Osteoblast (primary cell): ENCODE measurements around the gene DLX3. TPM values are rescaled to one million over a fixed set of nuclear protein-coding genes. Genes with fewer than 3 reads are reported as not detected.

ENCODE experiments used
- DNase-seq: peaks from one replicate; pipeline ENCODE4 v3.0.0; 2011; ENCODE audit warnings: low spot score, mixed read lengths; ENCODE audit not compliant: insufficient read length; ENCODE audit errors: missing footprints
- H2AFZ ChIP-seq: 2 replicates; pipeline ENCODE4 v1.6.0; 2011; ENCODE audit warnings: mild to moderate bottlenecking, low read length
- H3K27ac ChIP-seq: 2 replicates; pipeline ENCODE4 v1.5.1; 2011; ENCODE audit warnings: mild to moderate bottlenecking, low read depth, low read length, moderate library complexity
- H3K27me3 ChIP-seq: 2 replicates; pipeline ENCODE4 v1.6.0; 2012; ENCODE audit warnings: mild to moderate bottlenecking, control low read depth, inconsistent platforms, low read length, moderate library complexity; ENCODE audit not compliant: insufficient read depth
- H3K36me3 ChIP-seq: 2 replicates; pipeline ENCODE4 v1.5.1; 2011; ENCODE audit warnings: mild to moderate bottlenecking, low read length, control low read depth, moderate library complexity; ENCODE audit not compliant: insufficient read depth
- H3K4me1 ChIP-seq: 2 replicates; pipeline ENCODE4 v1.5.1; 2011; ENCODE audit warnings: mild to moderate bottlenecking, low read length, control low read depth, moderate library complexity; ENCODE audit not compliant: insufficient read depth
- H3K4me2 ChIP-seq: 2 replicates; pipeline ENCODE4 v1.6.0; 2011; ENCODE audit warnings: mild to moderate bottlenecking, low read length; ENCODE audit not compliant: insufficient read depth
- H3K4me3 ChIP-seq: fragments of 200-600 bp; sonication (generic); 3 replicates; pipeline ENCODE4 v1.5.1; 2012; ENCODE audit warnings: mild to moderate bottlenecking, low read length, inconsistent platforms; ENCODE audit not compliant: insufficient read depth
- H3K79me2 ChIP-seq: 2 replicates; pipeline ENCODE4 v1.6.0; 2012; ENCODE audit warnings: mild to moderate bottlenecking, low read length, control low read depth, inconsistent platforms; ENCODE audit not compliant: insufficient read depth
- H3K9me3 ChIP-seq: 2 replicates; pipeline ENCODE4 v1.5.1; 2011; ENCODE audit warnings: low read depth, low read length, control low read depth
- H4K20me1 ChIP-seq: 2 replicates; pipeline ENCODE4 v1.6.0; 2012; ENCODE audit warnings: mild to moderate bottlenecking, low read length, control low read depth; ENCODE audit not compliant: insufficient read depth
- CTCF ChIP-seq: IDR thresholded peaks from 2 replicates; pipeline ENCODE4 v1.5.1; 2011; ENCODE audit warnings: mild to moderate bottlenecking, low read depth, low read length, moderate library complexity; ENCODE audit errors: extremely low read depth
- total RNA-seq: library from RNA; depleted of rRNA; stranded (reverse); fragments of >200 nt; gene quantifications from 2 replicates; pipeline ENCODE4 v1.2.3, GENCODE V29; 2012

DLX3 gene
- total RNA-seq, 1 donor = 1.1 TPM

DNA sequence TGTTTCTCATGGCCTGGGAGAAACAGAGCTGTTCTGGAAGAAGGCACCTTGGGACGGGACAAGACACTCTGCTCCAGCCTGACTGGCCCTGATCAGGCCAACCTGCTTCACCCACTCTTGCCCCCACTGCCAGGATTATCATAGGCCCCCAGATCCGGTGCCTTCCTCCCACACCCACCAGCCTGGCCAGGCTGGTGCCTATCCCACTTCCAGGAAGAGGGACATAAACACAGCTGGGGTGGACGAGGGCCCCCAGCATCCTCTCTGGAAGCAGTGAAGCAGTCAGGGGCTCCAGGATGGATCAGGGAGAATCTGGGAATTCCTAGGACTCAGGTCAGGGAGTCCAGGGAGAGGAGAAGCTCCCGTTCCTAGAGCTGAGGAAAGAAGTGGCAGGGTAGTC is 44.0 kb upstream of the DLX3 start:
- H3K36me3 ChIP-seq = no peaks in the 10 kb centered on the region
- no peak overlapping the region for H3K4me3 ChIP-seq
- no peak overlapping the region for H3K4me2 ChIP-seq
- TF ChIP-seq CTCF = no peak
- no peaks in the 10 kb centered on the region for H3K79me2 ChIP-seq
- peaks cover 30% of the 10 kb centered on the region for H3K4me1 ChIP-seq
- H3K9me3 ChIP-seq = no peaks in the 10 kb centered on the region
- DNase-seq = no peak
- no peaks in the 10 kb centered on the region for H3K27me3 ChIP-seq
- H2AFZ ChIP-seq = no peak overlapping the region
- no peak overlapping the region for H3K27ac ChIP-seq
- no peaks in the 10 kb centered on the region for H4K20me1 ChIP-seq

- Histone ChIP-seq H4K20me1 (no peaks in the 10 kb centered on the region), H3K36me3 (no peaks in the 10 kb centered on the region), H3K4me2 (peak overlapping the region; percentile 15), H3K79me2 (no peaks in the 10 kb centered on the region), H2AFZ (peak overlapping the region; percentile 80), H3K9me3 (no peaks in the 10 kb centered on the region), H3K4me3 (no peak overlapping the region), H3K27me3 (no peaks in the 10 kb centered on the region), H3K27ac (no peak overlapping the region), H3K4me1 (peaks cover 32% of the 10 kb centered on the region)
- no peak for TF ChIP-seq CTCF
- DNase-seq = peak; percentile 92
Measured at GRCh38 chr17:50037321-50038107, 42.5 kb upstream of the DLX3 start.

GRCh38 chr17:50036455-50037261 is 41.6 kb upstream of the DLX3 start:
- TF ChIP-seq CTCF = no peak
- H3K4me1 ChIP-seq = peaks cover 32% of the 10 kb centered on the region
- no peaks in the 10 kb centered on the region for H3K36me3 ChIP-seq
- H3K79me2 ChIP-seq = no peaks in the 10 kb centered on the region
- DNase-seq = no peak
- no peaks in the 10 kb centered on the region for H3K9me3 ChIP-seq
- H4K20me1 ChIP-seq = no peaks in the 10 kb centered on the region
- no peak overlapping the region for H3K4me3 ChIP-seq
- peak overlapping the region; percentile 10 for H2AFZ ChIP-seq
- H3K27ac ChIP-seq = no peak overlapping the region
- no peak overlapping the region for H3K4me2 ChIP-seq
- no peaks in the 10 kb centered on the region for H3K27me3 ChIP-seq

GRCh38 chr17:50035945-50036344 is 40.9 kb upstream of the DLX3 start:
- no peaks in the 10 kb centered on the region for H4K20me1 ChIP-seq
- no peak for DNase-seq
- no peak for TF ChIP-seq CTCF
- H3K27me3 ChIP-seq = no peaks in the 10 kb centered on the region
- H3K4me2 ChIP-seq = no peak overlapping the region
- no peak overlapping the region for H2AFZ ChIP-seq
- no peaks in the 10 kb centered on the region for H3K79me2 ChIP-seq
- no peaks in the 10 kb centered on the region for H3K9me3 ChIP-seq
- H3K36me3 ChIP-seq = no peaks in the 10 kb centered on the region
- H3K4me3 ChIP-seq = no peak overlapping the region
- no peak overlapping the region for H3K27ac ChIP-seq
- H3K4me1 ChIP-seq = peaks cover 32% of the 10 kb centered on the region
